ENCODE data around the gene DOK6.

DOK6 gene

DNA sequence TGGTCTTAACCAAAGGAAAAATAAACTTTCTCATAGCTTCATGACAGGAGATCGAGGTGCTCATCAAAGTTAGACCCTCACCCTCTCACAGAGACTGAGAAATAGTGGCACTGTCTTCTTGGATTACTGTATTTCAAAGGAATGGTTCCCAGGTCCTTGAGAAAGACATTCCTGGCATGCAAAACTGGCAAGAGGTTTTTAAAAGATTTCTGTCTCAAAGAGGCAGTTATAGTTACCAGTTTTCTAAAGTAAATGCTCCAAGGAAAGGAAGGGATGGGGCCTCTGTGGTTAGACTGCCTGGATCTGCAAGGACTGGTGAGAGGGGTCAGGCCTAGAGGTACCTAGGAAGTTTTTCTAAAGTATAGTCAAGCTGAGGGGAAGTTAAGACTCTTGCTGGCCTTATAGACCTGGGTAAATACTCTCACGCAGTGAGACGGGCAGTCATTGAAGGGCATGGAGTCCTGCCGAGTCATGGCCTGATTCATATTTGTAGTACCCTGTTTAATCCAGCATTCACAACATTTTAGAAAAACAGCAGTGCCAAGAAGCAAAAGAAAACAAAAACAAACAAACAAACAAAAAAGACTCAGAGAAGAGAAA is 226.1 kb downstream of the DOK6 start:
- no peak overlapping the region for H3K4me3 Mint-ChIP-seq
- TF ChIP-seq, protein P1, sequence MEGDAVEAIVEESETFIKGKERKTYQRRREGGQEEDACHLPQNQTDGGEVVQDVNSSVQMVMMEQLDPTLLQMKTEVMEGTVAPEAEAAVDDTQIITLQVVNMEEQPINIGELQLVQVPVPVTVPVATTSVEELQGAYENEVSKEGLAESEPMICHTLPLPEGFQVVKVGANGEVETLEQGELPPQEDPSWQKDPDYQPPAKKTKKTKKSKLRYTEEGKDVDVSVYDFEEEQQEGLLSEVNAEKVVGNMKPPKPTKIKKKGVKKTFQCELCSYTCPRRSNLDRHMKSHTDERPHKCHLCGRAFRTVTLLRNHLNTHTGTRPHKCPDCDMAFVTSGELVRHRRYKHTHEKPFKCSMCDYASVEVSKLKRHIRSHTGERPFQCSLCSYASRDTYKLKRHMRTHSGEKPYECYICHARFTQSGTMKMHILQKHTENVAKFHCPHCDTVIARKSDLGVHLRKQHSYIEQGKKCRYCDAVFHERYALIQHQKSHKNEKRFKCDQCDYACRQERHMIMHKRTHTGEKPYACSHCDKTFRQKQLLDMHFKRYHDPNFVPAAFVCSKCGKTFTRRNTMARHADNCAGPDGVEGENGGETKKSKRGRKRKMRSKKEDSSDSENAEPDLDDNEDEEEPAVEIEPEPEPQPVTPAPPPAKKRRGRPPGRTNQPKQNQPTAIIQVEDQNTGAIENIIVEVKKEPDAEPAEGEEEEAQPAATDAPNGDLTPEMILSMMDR (IDR thresholded peaks at IDR 0.05; ENCODE audit: unreplicated experiment in 3 of 3), result no peak
- H3K27me3 Mint-ChIP-seq (ENCODE audit: low read depth), result no peaks in the 10 kb centered on the region

GRCh38 chr18:69628774-69629359 is 228.2 kb downstream of the DOK6 start:
- Mint-ChIP-seq H3K27me3 (ENCODE audit: low read depth) (no peaks in the 10 kb centered on the region), H3K9me3 (no peaks in the 10 kb centered on the region), H3K4me3 (no peak overlapping the region), H3K4me1 (peaks cover 11% of the 10 kb centered on the region), H3K27ac (no peak overlapping the region), H3K36me3 (ENCODE audit: low read depth) (no peaks in the 10 kb centered on the region)
- TF ChIP-seq, protein P1 (IDR thresholded peaks at IDR 0.05; ENCODE audit: unreplicated experiment in 3 of 3), result no peak

More for the DNA sequence above, 226.1 kb downstream of the DOK6 start:
- Mint-ChIP-seq H3K36me3 (ENCODE audit: low read depth) (no peaks in the 10 kb centered on the region), H3K9me3 (no peaks in the 10 kb centered on the region), H3K4me1 (peaks cover 11% of the 10 kb centered on the region), H3K27ac (peak overlapping the region; percentile 76 to 79 (median 79))

- TF ChIP-seq, protein P1 (IDR thresholded peaks at IDR 0.05; ENCODE audit: unreplicated experiment in 3 of 3), result no peak
- Mint-ChIP-seq H3K4me3 (no peak overlapping the region), H3K9me3 (no peaks in the 10 kb centered on the region), H3K4me1 (peaks cover 8% of the 10 kb centered on the region), H3K36me3 (ENCODE audit: low read depth) (no peaks in the 10 kb centered on the region), H3K27ac (no peak overlapping the region), H3K27me3 (ENCODE audit: low read depth) (no peaks in the 10 kb centered on the region)
These were observed 230.6 kb downstream of the DOK6 start for GRCh38 chr18:69631281-69631680.

DNA sequence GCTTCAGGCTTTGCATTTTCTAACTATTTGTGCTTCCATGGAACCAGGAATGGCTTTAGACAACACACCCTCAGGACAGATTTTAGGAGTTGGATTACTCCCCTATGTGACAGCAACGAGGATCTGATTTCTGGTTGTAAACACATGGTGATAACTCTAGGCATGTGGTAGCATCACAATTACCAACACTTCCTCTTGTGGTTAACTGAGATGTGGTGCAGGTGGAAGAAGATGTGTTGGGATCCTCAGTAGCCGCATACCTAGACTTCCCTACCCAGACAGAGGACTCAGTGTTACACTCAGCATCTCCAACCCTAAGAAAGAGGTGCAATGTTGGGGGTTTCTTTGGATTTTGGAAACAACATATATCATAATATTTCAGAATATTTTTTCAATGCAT is 234.8 kb downstream of the DOK6 start:
- TF ChIP-seq, protein P1 (IDR thresholded peaks at IDR 0.05; ENCODE audit: unreplicated experiment in 3 of 3), result no peak
- H3K9me3 Mint-ChIP-seq, result no peaks in the 10 kb centered on the region
- H3K27me3 Mint-ChIP-seq (ENCODE audit: low read depth), result no peaks in the 10 kb centered on the region
- no peaks in the 10 kb centered on the region for H3K4me1 Mint-ChIP-seq
- H3K36me3 Mint-ChIP-seq (ENCODE audit: low read depth), result no peaks in the 10 kb centered on the region
- no peak overlapping the region for H3K4me3 Mint-ChIP-seq
- H3K27ac Mint-ChIP-seq, result no peak overlapping the region

DNA sequence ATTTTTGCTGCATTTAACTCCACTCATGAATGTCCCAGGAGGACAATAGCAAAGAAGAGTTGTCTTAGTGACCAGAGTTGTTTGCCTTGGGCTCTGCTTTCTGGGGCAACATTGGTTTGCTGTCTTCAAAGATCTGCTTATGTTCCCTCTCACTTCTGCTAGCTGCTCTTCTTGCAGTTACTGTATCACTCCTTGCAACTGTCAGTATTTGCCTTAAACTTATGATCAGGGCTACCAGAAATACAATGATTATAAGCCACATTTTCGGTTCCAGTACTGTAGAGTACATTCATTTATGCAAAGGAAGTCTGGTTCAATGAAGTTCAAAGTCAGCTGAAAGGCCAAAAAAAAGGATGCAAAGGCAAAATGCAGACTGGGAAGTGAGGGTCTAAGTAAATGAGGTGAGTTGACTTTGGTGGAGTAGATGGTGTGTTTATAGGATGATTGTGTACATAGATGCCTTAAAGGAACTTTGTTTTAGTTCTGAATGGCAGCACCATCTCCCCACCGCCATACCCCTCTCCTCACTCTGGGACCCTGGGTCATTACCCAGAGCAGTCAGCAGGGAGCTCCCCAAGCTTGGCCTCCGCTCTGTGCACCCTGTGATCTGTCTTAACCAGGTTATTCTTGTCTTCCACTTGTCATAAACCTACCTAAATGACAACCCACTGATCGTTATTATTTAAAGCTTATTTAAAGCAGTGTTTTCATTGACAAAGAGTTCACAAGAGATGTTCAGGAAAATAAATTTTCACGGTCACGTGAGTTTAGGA is 236.0 kb downstream of the DOK6 start:
- Mint-ChIP-seq H3K9me3 (no peaks in the 10 kb centered on the region), H3K4me3 (no peak overlapping the region), H3K27me3 (ENCODE audit: low read depth) (no peaks in the 10 kb centered on the region), H3K36me3 (ENCODE audit: low read depth) (no peaks in the 10 kb centered on the region), H3K4me1 (no peaks in the 10 kb centered on the region), H3K27ac (no peak overlapping the region)
- TF ChIP-seq, protein P1 (IDR thresholded peaks at IDR 0.05; ENCODE audit: unreplicated experiment in 3 of 3), result no peak
